ENCODE measurements around the gene HCN2.
A peak's percentile ranks its signal among the peaks of the same experiment; 100 is the strongest.
"Not testable (repeated sequence)": the region's sequence is repeated elsewhere in the genome, so short reads cannot be mapped to it uniquely, and the experiment has no call there.

The HCN2 gene

GRCh38 chr19:571566-571974, 18.1 kb upstream of the HCN2 start:
- no peak for DNase-seq

GRCh38 chr19:572140-572742, 17.4 kb upstream of the HCN2 start, which contains the start of gene BSG:
Gene BSG (plus strand): TSS chr19:572596. CDS start chr19:572635, 39 bp downstream.
- DNase-seq, result peak; percentile 98

DNA sequence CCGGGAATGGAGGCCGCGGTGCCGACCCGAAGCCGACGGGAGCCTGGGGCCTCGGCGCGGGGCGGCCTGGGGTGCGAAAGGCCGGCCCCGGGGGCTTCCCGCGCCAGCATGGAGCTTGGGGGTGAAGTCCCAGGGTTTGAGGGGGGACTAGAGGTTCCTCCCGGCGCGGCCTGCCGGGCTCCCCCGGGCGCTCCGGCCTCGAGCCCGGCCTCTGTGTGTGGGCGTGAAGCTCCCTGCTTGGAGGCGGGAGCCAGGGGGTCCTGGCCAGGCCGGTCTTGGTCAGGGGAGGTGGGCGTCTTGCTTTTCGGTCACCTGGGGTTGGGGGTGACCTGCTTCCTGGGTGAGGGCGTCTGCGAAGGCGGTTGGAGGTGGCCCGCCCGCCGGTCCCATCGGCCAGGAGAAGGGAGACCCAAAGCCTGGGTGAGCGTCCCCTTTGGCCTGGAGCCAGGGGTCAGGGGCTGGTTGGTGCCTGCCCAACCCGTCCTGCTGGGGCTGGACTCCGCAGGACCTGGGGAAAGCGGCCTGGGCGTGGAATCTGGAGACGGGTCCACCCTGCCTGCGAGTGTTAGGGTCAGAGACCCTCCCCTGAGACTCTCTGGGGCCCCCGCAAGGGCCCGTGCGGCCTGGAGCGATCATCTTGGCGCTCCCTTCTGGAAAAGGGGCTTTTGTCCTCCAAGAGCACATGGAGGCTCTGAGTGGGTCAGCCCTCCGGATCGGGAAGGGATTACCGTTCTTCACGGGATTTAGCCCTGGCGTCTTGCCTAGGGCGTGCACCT, 16.8 kb upstream of the HCN2 start:
- DNase-seq, result peak; percentile 45

GRCh38 chr19:573519-573825, 16.2 kb upstream of the HCN2 start:
- no peak for DNase-seq

DNA sequence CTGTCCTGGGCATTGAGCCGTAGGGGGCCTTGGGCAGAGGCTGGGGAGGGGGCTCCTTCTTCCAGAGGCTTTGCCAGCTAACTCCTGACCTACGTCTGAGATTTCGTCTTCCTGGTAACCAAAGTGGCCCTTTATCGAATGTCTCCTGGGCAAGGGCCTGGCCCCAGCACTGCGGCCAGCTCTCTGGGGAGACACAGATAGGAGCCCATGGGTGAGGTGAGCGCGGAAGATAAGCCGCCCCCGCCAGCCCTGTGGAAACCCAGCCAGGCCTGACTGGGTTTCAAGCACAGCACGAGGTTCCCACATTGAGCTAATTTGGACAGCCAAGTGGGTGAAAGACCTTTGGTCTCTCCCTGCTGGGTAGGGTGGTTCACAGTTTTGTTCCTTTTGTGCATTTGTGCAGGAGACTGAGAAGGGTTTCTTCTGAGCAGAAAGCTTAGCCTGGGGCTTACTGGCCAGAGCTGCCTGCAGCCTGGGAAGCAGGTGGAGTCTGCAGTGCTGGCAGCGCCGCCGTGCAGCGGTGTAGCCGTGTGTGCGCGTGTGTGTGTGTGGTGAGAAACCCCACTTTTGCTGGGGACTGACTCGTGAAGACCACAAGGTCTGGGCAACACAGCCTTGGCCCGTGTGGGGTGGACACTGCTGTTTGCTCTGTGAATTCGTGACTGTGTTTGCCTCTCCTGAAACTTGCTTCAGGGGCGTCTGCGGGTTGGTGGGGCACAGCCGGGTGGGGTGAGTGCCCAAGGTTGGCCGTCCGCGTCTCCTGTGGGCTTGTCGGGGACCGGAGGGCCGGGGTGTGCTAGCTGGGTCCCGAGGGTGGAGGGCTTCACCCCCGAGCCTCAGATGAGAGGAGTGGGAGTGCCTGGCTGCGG, 14.8 kb upstream of the HCN2 start:
- DNase-seq, result no peak

- DNase-seq, result no peak
These were observed 13.9 kb upstream of the HCN2 start for GRCh38 chr19:575527-576506.

DNA sequence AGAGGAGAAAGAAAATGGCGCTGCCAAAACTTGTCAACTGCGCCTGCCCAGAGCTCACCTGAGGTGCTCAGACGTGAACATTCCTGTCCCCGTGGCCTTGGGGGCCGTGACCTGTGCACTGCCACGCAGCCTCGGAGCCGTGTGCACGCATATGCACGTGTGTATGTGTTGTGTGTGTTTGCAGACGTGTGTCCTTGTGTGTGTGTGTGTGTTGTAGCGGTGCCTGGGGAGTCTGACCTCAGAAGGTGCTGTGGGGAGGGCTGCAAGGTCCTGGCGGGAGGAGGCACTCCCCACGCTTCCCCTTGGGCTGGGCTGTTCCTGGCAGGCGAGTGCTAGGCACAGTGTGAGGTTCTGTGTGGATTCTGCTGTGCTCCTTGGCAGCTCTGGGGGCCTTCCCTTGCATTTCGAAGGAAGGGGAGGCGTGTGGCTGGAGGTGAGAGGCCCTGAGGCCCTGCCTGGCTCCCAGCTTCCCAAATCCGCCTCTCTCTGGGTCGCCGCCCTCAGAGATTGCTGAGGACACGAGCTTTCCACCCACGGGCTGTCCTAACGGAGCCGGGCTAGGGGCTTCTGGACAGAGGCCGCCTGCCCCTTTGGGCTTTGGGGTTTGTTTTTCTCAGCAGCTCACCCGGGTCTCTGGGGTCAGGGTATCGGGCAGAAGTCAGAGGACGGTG, 12.8 kb upstream of the HCN2 start:
- no peak for DNase-seq

DNA sequence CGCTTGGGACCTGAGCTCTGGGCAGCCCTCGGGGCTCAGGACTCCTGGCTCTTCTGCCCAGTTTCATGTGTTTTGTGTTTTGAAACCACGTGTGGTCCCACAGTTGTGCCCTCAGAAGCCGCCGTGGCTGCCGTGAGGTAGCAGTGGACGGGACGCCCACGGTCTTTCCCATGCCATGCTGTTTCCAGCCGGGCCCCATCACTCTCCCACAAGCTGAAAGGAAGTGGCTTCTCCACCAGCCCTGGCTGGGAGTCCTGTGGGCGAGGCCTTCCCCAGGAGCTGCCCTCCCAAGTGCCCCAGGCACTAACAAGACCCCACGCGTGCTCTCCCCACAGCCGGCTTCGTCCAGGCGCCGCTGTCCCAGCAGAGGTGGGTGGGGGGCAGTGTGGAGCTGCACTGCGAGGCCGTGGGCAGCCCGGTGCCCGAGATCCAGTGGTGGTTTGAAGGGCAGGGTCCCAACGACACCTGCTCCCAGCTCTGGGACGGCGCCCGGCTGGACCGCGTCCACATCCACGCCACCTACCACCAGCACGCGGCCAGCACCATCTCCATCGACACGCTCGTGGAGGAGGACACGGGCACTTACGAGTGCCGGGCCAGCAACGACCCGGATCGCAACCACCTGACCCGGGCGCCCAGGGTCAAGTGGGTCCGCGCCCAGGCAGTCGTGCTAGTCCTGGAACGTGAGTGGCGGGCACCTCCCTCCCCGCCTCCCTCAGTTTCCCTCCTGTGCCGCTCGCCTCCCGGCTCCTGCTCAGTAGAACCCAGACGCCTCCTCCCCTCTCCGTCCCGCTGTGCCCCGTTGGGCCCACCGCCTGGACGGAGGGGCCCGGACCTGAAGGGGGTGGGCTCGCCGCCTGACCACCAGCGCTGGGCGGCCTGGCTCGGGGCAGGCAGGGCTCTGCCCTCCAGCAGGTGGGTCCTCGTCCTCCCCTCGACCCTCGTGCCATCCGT, 12.0 kb upstream of the HCN2 start:
- DNase-seq, result no peak

- DNase-seq, result no peak
These were observed 10.4 kb upstream of the HCN2 start for GRCh38 chr19:579111-579841.

GRCh38 chr19:579842-580155, 9.9 kb upstream of the HCN2 start:
- no peak for DNase-seq

DNA sequence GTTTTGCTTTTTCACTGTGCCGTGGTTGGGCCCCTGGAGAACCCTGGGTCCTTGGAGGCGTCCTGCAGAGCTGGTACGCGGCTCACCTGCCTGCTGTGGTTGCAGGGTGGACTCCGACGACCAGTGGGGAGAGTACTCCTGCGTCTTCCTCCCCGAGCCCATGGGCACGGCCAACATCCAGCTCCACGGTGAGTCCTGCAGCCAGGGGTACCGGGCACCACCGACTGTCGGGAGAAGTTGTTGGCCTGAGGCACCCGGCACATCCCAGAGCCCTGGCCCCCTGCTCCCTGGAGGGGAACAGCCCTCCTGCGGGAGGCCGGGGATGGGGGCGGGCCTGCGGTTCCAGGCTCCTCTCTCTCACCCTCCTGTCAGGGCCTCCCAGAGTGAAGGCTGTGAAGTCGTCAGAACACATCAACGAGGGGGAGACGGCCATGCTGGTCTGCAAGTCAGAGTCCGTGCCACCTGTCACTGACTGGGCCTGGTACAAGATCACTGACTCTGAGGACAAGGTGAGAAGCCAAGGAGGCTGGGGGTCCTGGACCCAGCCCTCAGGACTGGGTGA, 9.3 kb upstream of the HCN2 start:
- DNase-seq, result no peak

DNA sequence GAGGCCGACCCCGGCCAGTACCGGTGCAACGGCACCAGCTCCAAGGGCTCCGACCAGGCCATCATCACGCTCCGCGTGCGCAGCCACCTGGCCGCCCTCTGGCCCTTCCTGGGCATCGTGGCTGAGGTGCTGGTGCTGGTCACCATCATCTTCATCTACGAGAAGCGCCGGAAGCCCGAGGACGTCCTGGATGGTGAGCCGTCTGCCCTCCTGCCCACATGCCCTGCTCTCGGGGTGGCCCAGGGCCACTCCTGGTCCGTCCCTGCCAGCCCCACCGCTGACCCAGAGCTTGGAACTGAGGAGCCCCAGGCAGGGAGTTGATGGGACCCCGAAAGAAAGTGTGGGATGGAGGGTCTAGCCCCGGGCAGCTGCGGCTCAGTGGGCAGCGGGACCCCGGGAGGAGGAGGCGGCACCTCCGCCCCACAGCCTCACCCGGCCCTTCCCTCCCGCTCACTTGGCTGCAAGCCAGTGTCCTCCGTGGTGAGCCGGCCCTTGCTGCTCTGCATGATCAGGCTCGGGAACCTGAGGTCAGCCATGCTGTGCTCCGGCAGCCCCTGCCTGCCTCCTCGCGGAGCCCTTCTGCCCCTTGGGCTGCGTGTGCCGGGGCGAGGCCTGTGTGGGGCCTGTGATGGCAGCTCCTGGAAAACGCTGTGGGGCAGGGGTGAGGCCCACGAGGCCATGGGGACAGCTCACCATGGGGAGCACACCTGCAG, 8.1 kb upstream of the HCN2 start:
- no peak for DNase-seq

- DNase-seq, result no peak
These were observed 7.0 kb upstream of the HCN2 start for GRCh38 chr19:582497-583197.

GRCh38 chr19:583198-583967, 6.3 kb upstream of the HCN2 start:
- no peak for DNase-seq

DNA sequence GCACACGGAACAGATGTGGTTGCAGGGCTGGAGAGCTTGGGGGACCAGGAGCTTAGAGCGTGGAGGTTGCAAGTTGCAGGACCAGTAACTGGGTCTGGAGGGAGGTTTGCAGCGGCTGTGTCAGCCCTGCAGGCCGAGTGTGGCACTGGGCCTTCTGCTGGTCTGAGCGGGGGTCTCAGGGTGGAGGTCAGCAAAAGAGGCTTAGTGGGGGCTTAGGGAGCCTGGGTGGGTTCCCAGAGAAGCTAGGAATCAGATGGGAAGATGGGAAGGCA, 5.8 kb upstream of the HCN2 start:
- DNase-seq, result no peak

DNA sequence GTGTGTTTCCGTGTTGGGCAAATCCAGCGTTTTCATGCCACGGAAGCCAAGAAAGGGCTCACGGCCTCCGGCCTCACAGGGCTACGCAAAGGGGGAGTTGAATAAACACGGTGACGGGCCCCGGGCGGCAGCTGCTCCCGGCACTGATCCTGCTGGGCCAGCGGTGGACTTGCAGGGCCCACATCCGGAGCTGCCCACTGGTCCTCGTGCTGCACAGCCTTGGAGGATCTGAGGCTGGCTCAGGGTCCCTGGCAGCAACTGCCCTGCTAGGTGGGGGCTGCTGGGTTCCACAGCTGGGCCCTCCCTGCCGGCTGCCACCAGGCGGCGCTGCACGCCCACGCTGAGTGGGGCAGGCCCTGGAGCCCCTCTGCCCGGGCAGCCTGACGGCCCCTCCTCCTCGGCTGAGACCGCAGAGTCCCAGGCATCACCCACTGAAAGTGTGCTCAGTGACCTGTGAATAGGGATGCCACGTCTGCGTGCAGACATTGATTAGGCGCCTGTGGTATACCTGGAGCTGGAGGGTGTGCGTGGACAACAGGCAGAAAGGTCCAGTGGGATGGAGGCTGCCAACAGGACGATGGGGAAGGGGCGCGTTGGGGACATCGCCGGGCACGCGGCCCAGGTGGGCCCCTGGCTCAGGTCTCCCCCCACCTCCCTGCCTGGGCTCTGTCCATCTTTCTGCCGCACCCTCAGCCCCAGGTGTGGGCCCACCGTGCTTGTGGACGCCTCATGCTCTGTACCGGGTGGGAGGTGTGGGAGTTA, 5.3 kb upstream of the HCN2 start:
- peak; percentile 54 for DNase-seq

GRCh38 chr19:585146-585545, 4.5 kb upstream of the HCN2 start:
- DNase-seq, result not testable (repeated sequence)

Data from fibroblast of skin of scalp (primary cell).